ENCODE data around the gene CDHR3. TPM values are rescaled to one million over a fixed set of nuclear protein-coding genes. Genes with fewer than 3 reads are reported as not detected.

The CDHR3 gene
- total and polyA plus RNA-seq, 9 of the 15 experiments (the other 6 are each of a cell fraction or from before 2014, with no cell fraction given) = 0.03 to 0.66 (median 0.24) TPM; not detected in 1

- TF ChIP-seq CUX1 (CRISPR knock-in tag; IDR thresholded peaks at IDR 0.05) = no peak
- TF ChIP-seq ZNF224 (CRISPR knock-in tag; IDR thresholded peaks at IDR 0.05) = peak; percentile 72; the same call in 1 of the 2 replicates
- no peak for TF ChIP-seq PRPF4 (IDR thresholded peaks at IDR 0.05; ENCODE audit: insufficient read depth, low read depth, low read length, poor library complexity, severe bottlenecking)
- no peak for TF ChIP-seq HDAC2 (IDR thresholded peaks at IDR 0.05)
- TF ChIP-seq MYNN (IDR thresholded peaks at IDR 0.05) = no peak
- no peak for TF ChIP-seq MYNN (CRISPR knock-in tag; IDR thresholded peaks at IDR 0.05)
- TF ChIP-seq SMARCA4 (IDR thresholded peaks at IDR 0.05) = 0 out of 2 replicates have a peak, but pooled peaks have one; percentile 20
- TF ChIP-seq FOXA3 (CRISPR knock-in tag; conservative IDR thresholded peaks at IDR 0.05 in 1 of 2, IDR thresholded peaks at IDR 0.05 in 1 of 2) = no peak
- no peak for TF ChIP-seq GABPB1 (CRISPR knock-in tag; IDR thresholded peaks at IDR 0.05)
- no peak for TF ChIP-seq XRCC5 (IDR thresholded peaks at IDR 0.05; ENCODE audit: low read depth, low read length)
- TF ChIP-seq SREBF2 (CRISPR knock-in tag; IDR thresholded peaks at IDR 0.05) = no peak
- peak; percentile 77 for TF ChIP-seq CBFA2T3 (IDR thresholded peaks at IDR 0.05)
- TF ChIP-seq BRCA1 (IDR thresholded peaks at IDR 0.05) = no peak
- no peak for TF ChIP-seq BRCA1 (CRISPR knock-in tag; IDR thresholded peaks at IDR 0.05)
- TF ChIP-seq CHCHD3 (CRISPR knock-in tag; IDR thresholded peaks at IDR 0.05) = no peak
- no peak for TF ChIP-seq TFAP4 (CRISPR knock-in tag; IDR thresholded peaks at IDR 0.05; ENCODE audit: borderline replicate concordance)
- TF ChIP-seq ZNF766 (CRISPR knock-in tag; conservative IDR thresholded peaks at IDR 0.05) = no peak
- no peak for TF ChIP-seq SAP30 (IDR thresholded peaks at IDR 0.05; ENCODE audit: borderline replicate concordance, insufficient read depth, low read depth, low read length, poor library complexity, severe bottlenecking)
- TF ChIP-seq, protein P1, sequence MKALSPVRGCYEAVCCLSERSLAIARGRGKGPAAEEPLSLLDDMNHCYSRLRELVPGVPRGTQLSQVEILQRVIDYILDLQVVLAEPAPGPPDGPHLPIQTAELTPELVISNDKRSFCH (CRISPR knock-in tag; IDR thresholded peaks at IDR 0.05) = no peak
- TF ChIP-seq, protein P1 (tag; IDR thresholded peaks at IDR 0.05) = no peak
- TF ChIP-seq ZNF740 (CRISPR knock-in tag; IDR thresholded peaks at IDR 0.05) = no peak
- TF ChIP-seq ZNF740 (tag; IDR thresholded peaks at IDR 0.05) = no peak
Observed at GRCh38 chr7:106015381-106016218, 52.5 kb downstream of the CDHR3 start (continued).

Data from K562 (cell line).